AG09309 (cell line): ENCODE data around the gene PGAM5.

ENCODE experiments used
- DNase-seq: peaks from one replicate; pipeline ENCODE4 v3.0.0-alpha.2; 2010; ENCODE audit warnings: low read depth
- H3K4me3 ChIP-seq: 2 replicates; pipeline ENCODE4 v1.5.1; 2011; ENCODE audit warnings: mild to moderate bottlenecking, low read depth, low read length, moderate library complexity; ENCODE audit not compliant: control insufficient read depth
- CTCF ChIP-seq: IDR thresholded peaks from 2 replicates; pipeline ENCODE4 v1.5.1; 2011; ENCODE audit warnings: mild to moderate bottlenecking, low read depth, low read length, inconsistent platforms; ENCODE audit not compliant: insufficient read depth, control insufficient read depth; ENCODE audit errors: missing control alignments

PGAM5 gene

GRCh38 chr12:132771126-132771838 is 60.6 kb downstream of the PGAM5 start:
- DNase-seq = peak; percentile 16
- no peak overlapping the region for H3K4me3 ChIP-seq
- TF ChIP-seq CTCF = no peak
